HepG2 (cell line): ENCODE results near the gene BCL2L1. TPM values are rescaled to one million over a fixed set of nuclear protein-coding genes. Genes with fewer than 3 reads are reported as not detected.

Experiments
- ATF7-NPFF ChIP-seq: sonication (generic); formaldehyde crosslinking; IDR thresholded peaks from 2 replicates; pipeline ENCODE4 v1.8.1; 2023; ENCODE audit warnings: mild to moderate bottlenecking, low read depth, missing genetic modification reagents, moderate library complexity
- BRD4 ChIP-seq: sonication (generic); formaldehyde crosslinking; IDR thresholded peaks from 2 replicates; pipeline ENCODE4 v1.4.0; 2020; ENCODE audit warnings: missing genetic modification reagents
- CAMTA2 ChIP-seq: sonication (generic); formaldehyde crosslinking; IDR thresholded peaks from 2 replicates; pipeline ENCODE4 v1.4.0; 2020; ENCODE audit warnings: mild to moderate bottlenecking, missing genetic modification reagents, borderline replicate concordance
- DPF2 ChIP-seq: sonication (generic); formaldehyde crosslinking; IDR thresholded peaks from 2 replicates; pipeline ENCODE4 v1.4.0; 2020; ENCODE audit warnings: mild to moderate bottlenecking, low read depth, missing genetic modification reagents, borderline replicate concordance
- GRHL1 ChIP-seq: sonication (generic); formaldehyde crosslinking; conservative IDR thresholded peaks from 2 replicates; pipeline ENCODE4 v1.8.0; 2022; ENCODE audit warnings: missing genetic modification reagents
- HNF4G ChIP-seq, 2 experiments: sonication (generic) in 1 of 2; formaldehyde crosslinking in 1 of 2; IDR thresholded peaks; 2 replicates each; pipeline versions ENCODE4 v1.4.0 to v1.6.1; 2011 to 2020; ENCODE audit warnings: borderline replicate concordance in 2 of 2, low read depth in 2 of 2, mild to moderate bottlenecking in 2 of 2, low read length in 1 of 2, missing genetic modification reagents in 1 of 2, moderate library complexity in 1 of 2
- JUN ChIP-seq: sonication (generic); formaldehyde crosslinking; IDR thresholded peaks from 2 replicates; pipeline ENCODE4 v1.4.0; 2020; ENCODE audit warnings: mild to moderate bottlenecking, missing genetic modification reagents
- NR1H2 ChIP-seq: sonication (generic); formaldehyde crosslinking; IDR thresholded peaks from 2 replicates; pipeline ENCODE4 v1.8.1; 2022; ENCODE audit warnings: low read depth, missing genetic modification reagents, borderline replicate concordance
- PRMT3 ChIP-seq: sonication (generic); formaldehyde crosslinking; IDR thresholded peaks from 2 replicates; pipeline ENCODE4 v1.8.1; 2022; ENCODE audit warnings: low read depth, mild to moderate bottlenecking, moderate library complexity, missing genetic modification reagents, borderline replicate concordance
- TSC22D2 ChIP-seq: sonication (generic); formaldehyde crosslinking; IDR thresholded peaks from 2 replicates; pipeline ENCODE4 v1.5.1; 2020; ENCODE audit warnings: missing genetic modification reagents, mild to moderate bottlenecking, borderline replicate concordance
- ZBTB33 ChIP-seq: sonication (generic); formaldehyde crosslinking; IDR thresholded peaks from 2 replicates; pipeline ENCODE4 v1.4.0; 2020; ENCODE audit warnings: missing genetic modification reagents
- ZC3H13 ChIP-seq: sonication (generic); formaldehyde crosslinking; IDR thresholded peaks from 2 replicates; pipeline ENCODE4 v1.8.1; 2023; ENCODE audit warnings: mild to moderate bottlenecking, missing genetic modification reagents, moderate library complexity
- ZFP36 ChIP-seq: fragments of 150-350 bp; IDR thresholded peaks from 2 replicates; pipeline ENCODE4 v1.6.1; 2018; ENCODE audit warnings: borderline replicate concordance, low read length, low read depth; ENCODE audit not compliant: partially characterized antibody
- ZFY ChIP-seq: sonication (generic); formaldehyde crosslinking; IDR thresholded peaks from 2 replicates; pipeline ENCODE4 v1.4.0; 2020; ENCODE audit warnings: missing genetic modification reagents
- ZNF576 ChIP-seq: sonication (generic); formaldehyde crosslinking; IDR thresholded peaks from 2 replicates; pipeline ENCODE4 v1.4.0; 2020; ENCODE audit warnings: mild to moderate bottlenecking, missing genetic modification reagents
- ZNF614 ChIP-seq: IDR thresholded peaks from 2 replicates; pipeline ENCODE4 v1.6.1; 2018; ENCODE audit warnings: missing biosample characterization, missing genetic modification reagents, inconsistent platforms, borderline replicate concordance
- ZNF746 ChIP-seq: sonication (generic); formaldehyde crosslinking; IDR thresholded peaks from 2 replicates; pipeline ENCODE4 v1.8.0; 2022; ENCODE audit warnings: mild to moderate bottlenecking, missing genetic modification reagents
- polyA plus RNA-seq, 8 experiments: library from polyadenylated mRNA; depleted of rRNA in 3 of 8; stranded (reverse) in 7 of 8; unstranded in 1 of 8; fragments of >200 nt; fragmentation: Illumina TruSeq in 4 of 8; extraction: Trizol in 4 of 8; gene quantifications; 2 replicates each; pipeline versions ENCODE4 v1.2.1 to v1.2.3, GENCODE V29; 2011 to 2016; ENCODE audit warnings: low read depth in 4 of 8, missing spikeins in 1 of 8, mixed read lengths in 1 of 8; ENCODE audit not compliant: insufficient read depth in 1 of 8
- total RNA-seq, 5 experiments: library from RNA; depleted of rRNA; stranded (reverse); fragments of >200 nt; fragmentation: Illumina TruSeq; extraction: Trizol; gene quantifications; 2 replicates each; pipeline ENCODE4 v1.2.3, GENCODE V29; 2016; ENCODE audit warnings: low read depth in 1 of 5
- TF ChIP-seq, protein P1 (sequence below): sonication (generic); formaldehyde crosslinking; IDR thresholded peaks from 2 replicates; pipeline ENCODE4 v1.8.1; 2023; ENCODE audit warnings: mild to moderate bottlenecking, missing genetic modification reagents, borderline replicate concordance

Gene BCL2L1
- total and polyA plus RNA-seq, 2 of the 13 experiments (the other 11 are each of a cell fraction or from before 2014, with no cell fraction given), result 164 to 258 TPM

GRCh38 chr20:31663838-31664695 lies 58.6 kb downstream of the BCL2L1 start (continued):
- TF ChIP-seq PRMT3, result no peak; the same call in 1 of the 2 replicates
- no peak for TF ChIP-seq ZFP36
- peak; percentile 76 for TF ChIP-seq DPF2 (CRISPR knock-in tag)
- peak; percentile 53 for TF ChIP-seq ZNF614 (CRISPR knock-in tag)
- TF ChIP-seq BRD4 (CRISPR knock-in tag), result no peak; the same call in none of the 2 replicates
- TF ChIP-seq ZNF576 (CRISPR knock-in tag), result no peak
- TF ChIP-seq, protein P1, sequence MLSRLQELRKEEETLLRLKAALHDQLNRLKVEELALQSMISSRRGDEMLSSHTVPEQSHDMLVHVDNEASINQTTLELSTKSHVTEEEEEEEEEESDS (CRISPR knock-in tag), result peak; percentile 92; the same call in 1 of the 2 replicates
- peak; percentile 87; the same call in 1 of the 2 replicates for TF ChIP-seq JUN (CRISPR knock-in tag)
- peak; percentile 66 for TF ChIP-seq ATF7-NPFF (CRISPR knock-in tag)
- TF ChIP-seq ZC3H13 (CRISPR knock-in tag), result peak; percentile 84; the same call in 1 of the 2 replicates
- TF ChIP-seq GRHL1 (CRISPR knock-in tag), result no peak
- TF ChIP-seq NR1H2 (CRISPR knock-in tag), result peak; percentile 65; the same call in 1 of the 2 replicates
- TF ChIP-seq ZFY (CRISPR knock-in tag), result peak; percentile 29; the same call in 1 of the 2 replicates
- peak; percentile 92 for TF ChIP-seq HNF4G (IDR thresholded peaks at IDR 0.05; ENCODE audit: borderline replicate concordance, low read depth, low read length)
- peak; percentile 53 for TF ChIP-seq HNF4G (CRISPR knock-in tag; IDR thresholded peaks at IDR 0.05; ENCODE audit: borderline replicate concordance, low read depth)
- peak; percentile 22 for TF ChIP-seq ZNF746 (CRISPR knock-in tag)
- 0 out of 2 replicates have a peak, but pooled peaks have one; percentile 18 for TF ChIP-seq ZBTB33 (CRISPR knock-in tag)
- peak; percentile 26; the same call in 1 of the 2 replicates for TF ChIP-seq TSC22D2 (CRISPR knock-in tag)
- no peak for TF ChIP-seq CAMTA2 (CRISPR knock-in tag)
